Osteoblast (primary cell): ENCODE data around the gene UPB1. TPM values are rescaled to one million over a fixed set of nuclear protein-coding genes. Genes with fewer than 3 reads are reported as not detected.

Experiments
- DNase-seq: peaks from one replicate; pipeline ENCODE4 v3.0.0; 2011; ENCODE audit warnings: low spot score, mixed read lengths; ENCODE audit not compliant: insufficient read length; ENCODE audit errors: missing footprints
- H2AFZ ChIP-seq: 2 replicates; pipeline ENCODE4 v1.6.0; 2011; ENCODE audit warnings: mild to moderate bottlenecking, low read length
- H3K27ac ChIP-seq: 2 replicates; pipeline ENCODE4 v1.5.1; 2011; ENCODE audit warnings: mild to moderate bottlenecking, low read depth, low read length, moderate library complexity
- H3K27me3 ChIP-seq: 2 replicates; pipeline ENCODE4 v1.6.0; 2012; ENCODE audit warnings: mild to moderate bottlenecking, control low read depth, inconsistent platforms, low read length, moderate library complexity; ENCODE audit not compliant: insufficient read depth
- H3K36me3 ChIP-seq: 2 replicates; pipeline ENCODE4 v1.5.1; 2011; ENCODE audit warnings: mild to moderate bottlenecking, low read length, control low read depth, moderate library complexity; ENCODE audit not compliant: insufficient read depth
- H3K4me1 ChIP-seq: 2 replicates; pipeline ENCODE4 v1.5.1; 2011; ENCODE audit warnings: mild to moderate bottlenecking, low read length, control low read depth, moderate library complexity; ENCODE audit not compliant: insufficient read depth
- H3K4me2 ChIP-seq: 2 replicates; pipeline ENCODE4 v1.6.0; 2011; ENCODE audit warnings: mild to moderate bottlenecking, low read length; ENCODE audit not compliant: insufficient read depth
- H3K4me3 ChIP-seq: fragments of 200-600 bp; sonication (generic); 3 replicates; pipeline ENCODE4 v1.5.1; 2012; ENCODE audit warnings: mild to moderate bottlenecking, low read length, inconsistent platforms; ENCODE audit not compliant: insufficient read depth
- H3K79me2 ChIP-seq: 2 replicates; pipeline ENCODE4 v1.6.0; 2012; ENCODE audit warnings: mild to moderate bottlenecking, low read length, control low read depth, inconsistent platforms; ENCODE audit not compliant: insufficient read depth
- H3K9me3 ChIP-seq: 2 replicates; pipeline ENCODE4 v1.5.1; 2011; ENCODE audit warnings: low read depth, low read length, control low read depth
- H4K20me1 ChIP-seq: 2 replicates; pipeline ENCODE4 v1.6.0; 2012; ENCODE audit warnings: mild to moderate bottlenecking, low read length, control low read depth; ENCODE audit not compliant: insufficient read depth
- CTCF ChIP-seq: IDR thresholded peaks from 2 replicates; pipeline ENCODE4 v1.5.1; 2011; ENCODE audit warnings: mild to moderate bottlenecking, low read depth, low read length, moderate library complexity; ENCODE audit errors: extremely low read depth
- total RNA-seq: library from RNA; depleted of rRNA; stranded (reverse); fragments of >200 nt; gene quantifications from 2 replicates; pipeline ENCODE4 v1.2.3, GENCODE V29; 2012

The UPB1 gene
- total RNA-seq, 1 donor = under 0.01 TPM

- Histone ChIP-seq H3K4me1 (no peaks in the 10 kb centered on the region), H3K27ac (no peak overlapping the region), H3K79me2 (no peaks in the 10 kb centered on the region), H4K20me1 (no peaks in the 10 kb centered on the region), H3K9me3 (no peaks in the 10 kb centered on the region), H3K27me3 (peaks cover 6% of the 10 kb centered on the region), H2AFZ (no peak overlapping the region), H3K36me3 (no peaks in the 10 kb centered on the region), H3K4me2 (no peak overlapping the region), H3K4me3 (no peak overlapping the region)
- DNase-seq = no peak
- no peak for TF ChIP-seq CTCF
Observed at GRCh38 chr22:24451162-24451561, 44.0 kb upstream of the UPB1 start.

GRCh38 chr22:24453853-24454252 is 41.3 kb upstream of the UPB1 start:
- no peaks in the 10 kb centered on the region for H4K20me1 ChIP-seq
- H3K79me2 ChIP-seq = no peaks in the 10 kb centered on the region
- H3K36me3 ChIP-seq = no peaks in the 10 kb centered on the region
- no peak for TF ChIP-seq CTCF
- no peaks in the 10 kb centered on the region for H3K9me3 ChIP-seq
- H2AFZ ChIP-seq = no peak overlapping the region
- no peak overlapping the region for H3K4me2 ChIP-seq
- peaks cover 4% of the 10 kb centered on the region for H3K27me3 ChIP-seq
- H3K4me3 ChIP-seq = no peak overlapping the region
- no peak overlapping the region for H3K27ac ChIP-seq
- no peak for DNase-seq
- H3K4me1 ChIP-seq = no peaks in the 10 kb centered on the region

- Histone ChIP-seq H3K4me2 (no peak overlapping the region), H2AFZ (no peak overlapping the region)
Observed at GRCh38 chr22:24455039-24455438, 40.1 kb upstream of the UPB1 start.

More at GRCh38 chr22:24455039-24455438, 40.1 kb upstream of the UPB1 start:
- Histone ChIP-seq H3K4me3 (no peak overlapping the region), H3K79me2 (no peaks in the 10 kb centered on the region), H3K9me3 (no peaks in the 10 kb centered on the region), H3K27ac (no peak overlapping the region), H4K20me1 (no peaks in the 10 kb centered on the region), H3K27me3 (peaks cover 4% of the 10 kb centered on the region), H3K4me1 (no peaks in the 10 kb centered on the region), H3K36me3 (no peaks in the 10 kb centered on the region)
- TF ChIP-seq CTCF = no peak
- DNase-seq = no peak
